ENCODE measurements around the gene PARP12. TPM values are rescaled to one million over a fixed set of nuclear protein-coding genes. Genes with fewer than 3 reads are reported as not detected.
"Not testable (repeated sequence)": the region's sequence is repeated elsewhere in the genome, so short reads cannot be mapped to it uniquely, and the experiment has no call there.

The PARP12 gene, protein sequence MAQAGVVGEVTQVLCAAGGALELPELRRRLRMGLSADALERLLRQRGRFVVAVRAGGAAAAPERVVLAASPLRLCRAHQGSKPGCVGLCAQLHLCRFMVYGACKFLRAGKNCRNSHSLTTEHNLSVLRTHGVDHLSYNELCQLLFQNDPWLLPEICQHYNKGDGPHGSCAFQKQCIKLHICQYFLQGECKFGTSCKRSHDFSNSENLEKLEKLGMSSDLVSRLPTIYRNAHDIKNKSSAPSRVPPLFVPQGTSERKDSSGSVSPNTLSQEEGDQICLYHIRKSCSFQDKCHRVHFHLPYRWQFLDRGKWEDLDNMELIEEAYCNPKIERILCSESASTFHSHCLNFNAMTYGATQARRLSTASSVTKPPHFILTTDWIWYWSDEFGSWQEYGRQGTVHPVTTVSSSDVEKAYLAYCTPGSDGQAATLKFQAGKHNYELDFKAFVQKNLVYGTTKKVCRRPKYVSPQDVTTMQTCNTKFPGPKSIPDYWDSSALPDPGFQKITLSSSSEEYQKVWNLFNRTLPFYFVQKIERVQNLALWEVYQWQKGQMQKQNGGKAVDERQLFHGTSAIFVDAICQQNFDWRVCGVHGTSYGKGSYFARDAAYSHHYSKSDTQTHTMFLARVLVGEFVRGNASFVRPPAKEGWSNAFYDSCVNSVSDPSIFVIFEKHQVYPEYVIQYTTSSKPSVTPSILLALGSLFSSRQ
- 10 to 100 TPM; 13.4 to 20.6 (median 15.0) TPM for polyA plus RNA-seq (ENCODE audit: insufficient read length in 4 of 4)

GRCh38 chr7:140062528-140063299 lies at the start of gene PARP12:
Gene PARP12, minus strand, starts transcription at chr7:140062951. Its CDS starts 104 bp downstream, at chr7:140062847.
- DNase-seq (ENCODE audit: low read depth in 4 of 4, low spot score in 3 of 4): peak; percentile 61 to 64 (median 63)

GRCh38 chr7:140108777-140109176 lies 46.0 kb upstream of the PARP12 start:
- DNase-seq (ENCODE audit: low read depth in 4 of 4, low spot score in 3 of 4): not testable (repeated sequence)

DNA sequence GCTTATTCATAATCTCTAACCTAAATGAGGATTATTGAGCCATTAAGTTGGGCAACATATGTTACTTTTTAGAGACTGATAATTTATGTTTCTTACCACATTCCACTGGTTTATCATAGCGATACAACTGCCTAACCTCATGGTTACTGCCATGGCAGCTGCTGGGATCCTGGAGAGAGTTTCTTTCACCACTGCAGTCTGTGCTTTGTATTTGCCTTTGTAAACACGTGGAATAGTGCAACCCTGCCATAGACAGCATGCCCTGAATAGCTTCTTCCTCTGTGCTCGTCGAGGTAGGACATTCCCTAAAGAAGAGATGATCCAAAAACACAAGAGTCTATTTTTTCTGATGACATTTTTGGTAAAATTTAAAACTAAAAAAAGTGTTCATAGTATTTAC lies 33.7 kb upstream of the PARP12 start:
- no peak for DNase-seq (ENCODE audit: low read depth in 4 of 4, low spot score in 3 of 4)

- no peak for DNase-seq (ENCODE audit: low read depth in 4 of 4, low spot score in 3 of 4)
Observed at GRCh38 chr7:140093375-140093774, 30.6 kb upstream of the PARP12 start.

DNA sequence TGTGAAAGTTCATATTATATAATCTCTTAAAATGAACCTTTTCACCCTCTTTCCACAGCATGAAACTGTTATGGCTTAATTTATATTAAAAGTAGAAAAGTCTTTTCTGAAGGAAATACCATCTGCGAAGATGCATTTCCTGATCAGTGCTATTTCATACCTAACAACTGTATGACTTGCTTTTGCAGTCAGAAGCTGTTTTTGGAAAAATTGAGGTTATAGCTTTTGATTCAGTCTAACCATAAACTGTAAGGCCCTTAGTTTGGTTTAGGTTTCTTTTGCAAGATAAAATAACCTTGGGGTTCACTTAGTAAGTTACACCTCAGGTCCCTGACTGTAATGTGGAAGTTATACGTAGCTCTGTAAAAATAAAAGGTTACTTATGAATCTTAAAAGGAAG lies 22.7 kb upstream of the PARP12 start:
- DNase-seq (ENCODE audit: low read depth in 4 of 4, low spot score in 3 of 4): no peak

DNA sequence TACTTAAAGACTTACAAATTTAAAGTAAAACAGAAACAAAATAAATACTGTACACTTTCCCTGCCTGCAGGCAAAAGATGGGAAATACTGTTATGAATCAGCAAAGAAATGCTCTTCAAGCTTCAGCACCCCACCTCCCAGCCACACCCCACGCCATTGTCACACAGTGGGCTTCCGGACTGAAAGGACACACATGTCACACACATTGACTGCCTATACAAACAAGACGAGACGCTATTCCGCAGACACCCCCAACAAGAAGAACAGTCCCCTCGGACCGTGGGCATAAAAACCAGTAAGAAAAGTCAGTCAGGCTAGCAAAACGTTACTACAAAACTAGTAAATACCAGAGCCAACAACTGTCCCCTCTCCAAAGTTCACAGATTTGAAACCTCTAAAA lies 22.2 kb upstream of the PARP12 start:
- no peak for DNase-seq (ENCODE audit: low read depth in 4 of 4, low spot score in 3 of 4)

GRCh38 chr7:140084142-140084655 lies 21.4 kb upstream of the PARP12 start:
- DNase-seq (ENCODE audit: low read depth in 4 of 4, low spot score in 3 of 4): no peak

DNA sequence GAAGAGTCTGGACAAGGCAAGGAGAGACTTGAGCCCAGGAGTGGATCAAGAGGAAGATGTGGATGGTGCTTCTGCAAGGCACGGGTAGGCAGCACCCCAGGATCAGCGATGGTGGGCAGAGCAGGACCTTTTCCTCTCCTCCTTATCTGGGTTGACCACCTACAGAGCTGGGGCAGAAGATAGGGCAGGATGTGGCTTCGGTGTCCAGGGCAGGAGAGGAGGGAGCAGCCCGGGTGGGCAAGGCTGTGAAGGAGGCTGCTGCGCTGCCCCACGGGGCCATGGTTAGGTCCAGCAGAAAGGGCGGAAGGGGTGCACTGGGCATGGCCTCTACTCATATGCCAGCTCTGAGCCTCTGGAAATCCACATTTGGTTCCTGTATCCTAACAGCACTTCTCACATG lies 20.0 kb upstream of the PARP12 start:
- no peak for DNase-seq (ENCODE audit: low read depth in 4 of 4, low spot score in 3 of 4)

GRCh38 chr7:140081774-140082425 lies 19.1 kb upstream of the PARP12 start:
- DNase-seq (ENCODE audit: low read depth in 4 of 4, low spot score in 3 of 4): no peak

DNA sequence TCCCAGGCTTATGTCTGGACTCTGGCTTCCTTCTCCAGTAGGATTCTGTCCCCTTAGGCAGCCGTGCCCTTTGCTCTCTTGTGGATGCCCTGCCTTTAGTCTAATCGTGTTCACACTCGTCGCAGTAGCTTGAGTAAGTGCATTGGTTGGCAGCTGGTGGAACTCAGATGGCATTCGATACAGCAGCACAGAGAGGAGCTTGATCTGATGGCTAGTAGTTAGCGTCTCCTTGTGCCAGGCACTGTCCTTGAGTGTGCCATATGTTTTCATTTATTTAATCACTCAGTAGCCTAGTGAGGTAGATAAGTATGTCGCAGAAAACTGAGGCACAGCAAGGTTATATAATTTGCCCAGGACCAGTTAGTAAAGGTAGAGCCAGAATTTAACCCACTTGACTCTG lies 18.2 kb upstream of the PARP12 start:
- no peak for DNase-seq (ENCODE audit: low read depth in 4 of 4, low spot score in 3 of 4)

- no peak for DNase-seq (ENCODE audit: low read depth in 4 of 4, low spot score in 3 of 4)
Observed at GRCh38 chr7:140079121-140079536, 16.4 kb upstream of the PARP12 start.

GRCh38 chr7:140078392-140078791 lies 15.6 kb upstream of the PARP12 start:
- DNase-seq (ENCODE audit: low read depth in 4 of 4, low spot score in 3 of 4): no peak

DNA sequence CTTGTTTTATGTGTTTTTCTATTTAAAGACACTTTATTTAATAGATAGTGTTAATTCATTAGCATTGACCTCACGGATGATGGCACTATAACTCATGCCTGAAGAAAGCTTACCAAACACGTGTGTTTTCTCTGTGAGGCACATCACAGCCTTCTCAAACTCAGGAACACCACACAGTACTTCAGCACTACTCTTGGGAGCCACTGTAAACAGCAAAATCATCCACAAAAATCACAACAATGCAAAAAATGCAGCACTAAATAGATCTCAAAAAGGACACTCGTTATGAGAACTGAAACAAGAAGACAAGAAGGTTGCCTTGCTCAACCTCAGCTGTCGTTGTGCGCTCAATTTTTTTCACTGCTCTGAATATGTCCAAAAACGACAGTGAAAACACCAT lies 12.0 kb upstream of the PARP12 start:
- no peak for DNase-seq (ENCODE audit: low read depth in 4 of 4, low spot score in 3 of 4)

DNA sequence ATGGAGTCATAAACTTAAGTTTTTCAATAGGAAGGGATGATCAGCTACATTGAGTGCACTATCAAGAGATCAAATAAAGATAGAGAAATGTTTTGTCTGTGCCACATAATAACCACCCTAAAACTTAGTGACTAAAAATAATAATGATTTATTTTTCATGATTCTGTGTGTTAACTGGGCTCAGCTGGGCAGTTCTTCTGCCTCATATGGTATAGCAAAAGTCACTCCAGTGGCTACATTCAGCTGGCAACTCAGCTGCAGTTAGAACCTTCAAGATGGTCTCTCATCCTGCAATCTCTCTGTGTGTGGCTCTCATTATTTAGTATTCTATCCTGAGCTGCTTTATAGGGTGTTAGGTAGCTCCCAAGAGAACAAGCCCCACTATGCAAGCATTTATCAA lies 7.8 kb upstream of the PARP12 start:
- no peak for DNase-seq (ENCODE audit: low read depth in 4 of 4, low spot score in 3 of 4)

DNA sequence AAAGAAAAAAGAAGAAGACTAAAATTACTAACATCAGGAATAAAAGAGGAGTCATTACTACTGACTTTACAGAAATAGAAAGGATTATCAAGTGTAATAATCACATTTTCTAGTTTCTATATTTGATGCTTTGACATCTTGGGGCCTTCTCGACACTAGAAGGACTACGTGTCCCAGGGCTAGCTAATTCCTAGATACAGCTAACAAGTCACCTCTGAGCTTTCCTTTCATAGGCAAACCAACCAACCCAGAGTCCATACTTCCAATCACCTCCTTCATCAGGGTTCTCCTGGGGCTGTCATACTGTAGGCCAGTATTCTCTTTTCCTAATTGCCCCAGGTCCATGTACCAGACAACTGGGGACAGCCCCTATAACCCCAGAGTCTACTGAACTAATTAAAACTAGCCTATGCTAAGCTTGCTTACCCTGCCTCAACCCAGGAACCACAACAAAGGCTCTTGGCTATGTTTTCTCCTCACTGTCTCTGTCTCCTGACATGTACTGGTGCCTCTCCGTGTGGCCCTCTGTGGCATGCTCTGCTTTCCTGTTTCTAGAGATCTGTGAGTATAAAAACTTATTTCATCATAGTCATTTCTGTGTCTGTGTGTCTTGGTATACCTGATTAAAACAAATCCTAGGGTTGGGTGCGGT lies 6.7 kb upstream of the PARP12 start:
- DNase-seq (ENCODE audit: low read depth in 4 of 4, low spot score in 3 of 4): no peak

DNA sequence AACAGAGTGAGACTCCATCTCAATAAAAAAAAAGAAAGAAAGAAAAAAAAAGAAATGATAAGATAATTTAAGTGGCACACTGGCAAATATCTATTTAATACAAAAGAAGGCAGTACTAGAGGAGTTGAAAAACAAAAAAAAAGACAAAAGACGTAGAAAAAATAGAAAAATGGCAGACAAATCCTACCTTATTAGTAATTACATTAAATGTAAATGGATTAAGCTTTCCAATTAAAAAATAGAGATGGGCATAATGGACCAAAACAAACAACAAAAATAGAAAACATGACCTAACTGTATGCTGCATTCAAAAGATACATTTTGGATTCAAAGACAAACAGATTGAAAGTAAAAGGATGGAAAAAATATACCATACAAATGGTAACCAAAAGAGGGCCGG lies 5.3 kb upstream of the PARP12 start:
- no peak for DNase-seq (ENCODE audit: low read depth in 4 of 4, low spot score in 3 of 4)

DNA sequence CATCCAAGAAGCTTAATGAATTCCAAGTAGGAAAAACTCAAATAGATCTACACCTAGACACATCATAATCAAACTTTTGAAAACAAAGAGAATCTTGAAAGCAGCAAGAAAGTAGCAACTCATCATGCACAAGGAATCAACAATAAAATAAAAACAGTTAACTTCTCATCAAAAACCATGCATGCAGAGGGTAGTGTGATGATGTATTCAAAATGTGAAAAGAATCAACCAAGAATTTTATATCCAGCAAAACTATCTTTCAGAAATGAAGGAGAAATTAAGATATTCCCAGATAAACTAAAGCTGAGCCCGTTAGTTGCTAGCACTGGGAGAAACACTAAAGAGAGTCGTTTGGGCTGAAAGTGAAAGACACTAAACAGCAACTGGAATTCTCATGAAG lies 4.3 kb upstream of the PARP12 start:
- no peak for DNase-seq (ENCODE audit: low read depth in 4 of 4, low spot score in 3 of 4)

- no peak for DNase-seq (ENCODE audit: low read depth in 4 of 4, low spot score in 3 of 4)
Observed at GRCh38 chr7:140062118-140062527, 628 bp downstream of the PARP12 start.

- DNase-seq (ENCODE audit: low read depth in 4 of 4, low spot score in 3 of 4): no peak
Observed at GRCh38 chr7:140061607-140061930, 1.2 kb downstream of the PARP12 start.
